NCI-H526 treated with DMSO at 0.1 percent for 48 hours (cell line): ENCODE data around the gene GALNT15.

ENCODE experiments used
- DNase-seq: peaks from one replicate; lab custom pipeline; 2025; lab: John Stamatoyannopoulos, UW

Gene GALNT15

DNA sequence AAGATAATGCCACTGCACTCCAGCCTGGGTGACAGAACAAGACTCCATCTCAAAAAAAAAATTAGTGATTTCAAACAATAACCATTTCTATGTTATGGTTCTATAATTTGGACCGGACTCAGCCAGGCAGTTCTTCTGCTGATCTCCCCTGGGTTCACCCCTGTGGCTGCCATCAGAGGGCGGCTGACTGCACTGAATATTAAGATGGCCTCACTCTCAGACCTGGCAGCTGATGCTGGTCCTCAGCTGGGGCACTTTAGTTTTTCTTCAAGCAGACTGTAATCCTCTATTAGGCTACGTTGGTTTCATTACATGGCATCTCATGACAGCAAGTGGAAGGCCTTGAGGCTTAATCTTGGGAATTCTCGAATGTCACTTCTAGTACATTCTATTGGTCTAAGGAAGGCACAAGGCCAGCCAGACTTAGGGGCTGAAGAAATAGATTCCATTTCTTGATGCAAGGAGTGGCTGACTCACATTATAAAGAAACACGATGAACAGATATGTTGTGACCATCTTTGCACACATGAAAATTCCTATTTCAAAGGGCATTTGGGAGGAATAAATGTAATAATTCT is 12.8 kb downstream of the GALNT15 start:
- DNase-seq, result no peak

DNA sequence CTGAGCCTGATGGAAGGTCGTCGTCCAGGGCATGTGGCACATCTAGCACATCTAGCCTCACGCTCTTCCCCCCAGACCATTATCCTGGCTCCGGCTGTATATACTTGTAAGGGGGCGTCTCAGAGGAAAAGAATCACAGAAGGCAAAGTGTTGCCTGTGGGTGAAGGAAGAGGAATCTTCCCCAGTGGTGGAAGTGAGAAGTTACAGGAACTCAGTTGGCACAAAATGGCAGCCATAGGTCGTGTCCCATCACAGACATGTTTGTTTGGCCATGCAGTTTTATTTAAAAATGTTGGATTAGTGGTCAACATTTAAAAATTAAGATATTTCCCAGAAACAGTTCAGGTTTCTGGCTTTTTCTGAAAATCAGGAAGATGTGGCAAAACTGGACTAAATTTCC is 13.6 kb downstream of the GALNT15 start:
- no peak for DNase-seq

DNA sequence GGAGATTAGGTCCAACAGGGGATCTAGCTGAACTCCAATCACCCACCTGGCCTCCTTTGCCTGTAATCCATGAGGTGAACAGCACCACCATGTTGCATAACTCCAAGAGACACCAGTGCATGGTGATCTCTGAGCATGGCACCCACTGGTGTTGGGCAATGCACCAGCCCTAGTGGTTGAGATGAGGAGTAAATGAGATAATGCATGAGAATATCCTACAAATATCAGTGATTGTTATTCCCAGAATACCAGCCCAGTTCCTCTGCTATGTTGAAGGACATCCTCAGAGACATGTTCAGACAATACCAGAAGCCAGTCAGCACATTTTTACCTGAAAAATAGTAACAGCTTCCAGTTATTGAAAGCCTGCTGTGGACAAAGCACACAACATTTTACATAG is 14.7 kb downstream of the GALNT15 start:
- no peak for DNase-seq

DNA sequence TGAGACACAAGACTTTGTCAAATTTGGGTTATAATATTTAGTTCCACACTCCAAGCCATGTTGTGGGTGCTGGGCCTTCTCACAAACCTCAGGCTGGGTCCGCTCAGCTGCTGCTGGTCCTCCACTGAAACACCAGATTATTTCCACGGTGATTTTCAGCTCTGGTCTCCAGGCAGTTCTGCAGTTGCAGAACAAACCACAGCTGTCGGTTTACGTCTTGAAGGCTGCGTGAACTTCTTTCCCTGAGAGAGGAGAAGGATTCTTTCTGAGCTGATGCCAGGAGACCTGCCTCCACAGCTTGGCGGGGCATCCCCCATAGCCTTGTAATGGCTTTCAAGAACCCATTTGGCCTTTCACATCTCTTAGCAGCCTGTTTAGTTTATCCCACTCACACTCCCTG is 16.2 kb downstream of the GALNT15 start:
- no peak for DNase-seq

DNA sequence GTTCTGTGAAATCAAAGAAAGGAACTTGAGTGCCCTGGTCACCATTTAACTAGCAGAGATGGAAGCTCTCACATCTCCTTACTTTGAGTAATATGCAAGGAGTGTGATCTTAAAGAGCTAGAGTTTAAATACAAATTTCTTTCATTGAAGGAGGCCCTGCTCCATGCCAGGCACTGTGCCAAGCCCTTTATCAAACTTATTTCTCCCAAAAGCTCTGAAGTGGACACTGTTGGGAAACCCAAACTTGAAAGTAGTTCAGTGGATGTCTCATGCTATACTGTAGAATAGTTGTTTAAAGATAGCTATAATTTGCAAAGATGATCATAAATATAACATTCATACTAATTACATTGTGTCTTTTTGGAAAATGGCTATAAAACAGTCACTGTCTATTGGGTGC is 17.1 kb downstream of the GALNT15 start:
- DNase-seq, result no peak

DNA sequence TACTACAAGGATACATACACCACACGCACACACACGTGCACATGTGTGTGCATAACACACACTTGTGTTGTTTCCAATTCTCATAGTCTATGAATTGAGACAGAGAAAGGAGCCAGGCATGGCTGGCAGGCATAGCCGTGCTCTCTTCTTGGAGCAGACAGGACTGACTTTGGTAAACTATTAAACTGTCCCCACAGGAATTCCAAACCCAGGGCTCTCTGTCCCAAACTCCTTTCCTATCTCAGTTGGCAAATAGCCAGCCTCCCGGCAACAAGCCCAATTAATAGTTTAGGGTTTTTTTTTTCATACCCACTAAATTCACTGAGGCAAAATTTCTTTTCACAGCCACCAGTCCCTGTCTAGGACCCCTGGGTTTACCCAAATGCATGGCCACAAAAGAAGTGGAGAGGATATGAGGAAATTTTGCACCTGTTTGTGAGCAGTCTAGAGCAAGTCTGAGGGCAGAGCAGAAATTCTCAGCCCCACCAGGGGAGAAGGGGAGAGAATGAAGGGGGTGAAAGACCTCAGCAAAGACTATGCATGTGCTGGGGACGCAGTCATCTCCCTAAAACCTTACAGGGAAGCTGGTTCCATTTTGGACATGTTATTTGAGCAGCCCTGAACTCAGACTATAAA is 17.8 kb downstream of the GALNT15 start:
- no peak for DNase-seq

DNA sequence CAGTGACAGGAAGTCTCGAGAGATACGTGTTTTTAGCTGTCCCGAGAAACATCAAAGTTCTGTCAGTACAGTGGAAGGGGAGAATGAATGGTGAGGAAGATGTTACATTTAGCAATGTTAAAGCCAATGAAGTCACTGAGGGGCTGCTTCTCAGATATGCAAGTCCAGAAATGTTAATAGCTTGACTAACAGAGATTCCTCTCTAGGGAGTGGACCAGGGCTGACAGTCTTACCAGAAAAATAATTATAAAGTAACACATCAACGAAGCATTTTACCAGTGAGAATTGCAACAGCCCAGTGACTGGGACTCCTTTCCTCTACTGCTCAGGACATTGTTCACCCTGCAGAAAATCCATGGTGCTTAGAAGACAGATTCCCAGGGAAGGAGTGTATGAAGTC is 23.9 kb downstream of the GALNT15 start:
- no peak for DNase-seq

DNA sequence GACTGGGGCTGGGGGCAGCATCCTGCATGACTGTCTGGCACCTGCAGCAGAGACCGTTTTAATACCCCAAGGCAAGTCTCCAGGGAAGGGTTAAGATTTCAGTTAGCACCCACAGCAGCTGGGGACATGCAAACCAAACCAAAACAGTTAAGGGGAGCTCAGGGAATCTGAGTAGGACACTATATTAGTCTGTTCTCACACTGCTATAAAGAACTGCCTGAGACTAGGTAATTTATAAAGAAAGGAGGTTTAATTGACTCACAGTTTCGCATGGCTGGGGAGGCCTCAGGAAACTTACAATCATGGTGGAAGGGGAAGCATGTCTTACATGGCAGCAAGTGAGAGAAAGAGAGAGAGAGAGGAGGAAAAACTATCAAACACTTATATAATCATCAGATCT is 25.3 kb downstream of the GALNT15 start:
- DNase-seq, result no peak

DNA sequence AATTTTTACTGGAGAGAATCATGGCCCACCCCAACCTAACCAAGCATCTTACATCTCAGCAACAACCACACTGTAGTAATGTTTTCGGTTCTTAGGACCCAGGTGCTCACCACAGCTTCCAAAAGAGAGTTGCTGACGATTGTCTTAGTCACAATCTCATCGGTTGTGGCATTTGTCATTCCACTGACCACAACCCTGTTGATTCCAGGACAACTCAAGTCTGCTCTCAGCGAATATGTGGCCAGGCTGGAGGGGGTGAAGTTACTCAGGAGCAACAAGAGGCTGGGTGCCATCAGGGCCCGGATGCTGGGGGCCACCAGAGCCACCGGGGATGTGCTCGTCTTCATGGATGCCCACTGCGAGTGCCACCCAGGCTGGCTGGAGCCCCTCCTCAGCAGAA is 25.9 kb downstream of the GALNT15 start:
- DNase-seq, result no peak

DNA sequence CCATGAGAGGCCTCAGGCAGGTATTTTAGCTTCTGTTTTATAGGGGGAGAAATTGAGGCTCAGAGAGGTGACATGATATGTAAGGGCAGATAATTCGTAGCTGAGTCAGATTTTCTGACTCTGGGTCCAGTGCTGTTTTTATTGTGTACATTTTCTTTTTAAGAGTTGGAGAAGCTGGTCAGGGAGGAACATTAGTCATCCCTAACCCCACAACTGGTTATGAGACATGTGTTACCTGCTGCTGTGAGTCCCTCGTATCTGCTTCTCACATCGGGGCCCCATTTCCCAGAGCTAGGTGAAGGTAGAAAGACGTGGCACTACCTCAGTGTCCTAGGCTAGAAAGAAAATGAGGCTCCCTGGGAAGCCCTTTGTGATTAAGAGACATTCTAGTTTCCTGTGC is 28.6 kb downstream of the GALNT15 start:
- DNase-seq, result no peak

DNA sequence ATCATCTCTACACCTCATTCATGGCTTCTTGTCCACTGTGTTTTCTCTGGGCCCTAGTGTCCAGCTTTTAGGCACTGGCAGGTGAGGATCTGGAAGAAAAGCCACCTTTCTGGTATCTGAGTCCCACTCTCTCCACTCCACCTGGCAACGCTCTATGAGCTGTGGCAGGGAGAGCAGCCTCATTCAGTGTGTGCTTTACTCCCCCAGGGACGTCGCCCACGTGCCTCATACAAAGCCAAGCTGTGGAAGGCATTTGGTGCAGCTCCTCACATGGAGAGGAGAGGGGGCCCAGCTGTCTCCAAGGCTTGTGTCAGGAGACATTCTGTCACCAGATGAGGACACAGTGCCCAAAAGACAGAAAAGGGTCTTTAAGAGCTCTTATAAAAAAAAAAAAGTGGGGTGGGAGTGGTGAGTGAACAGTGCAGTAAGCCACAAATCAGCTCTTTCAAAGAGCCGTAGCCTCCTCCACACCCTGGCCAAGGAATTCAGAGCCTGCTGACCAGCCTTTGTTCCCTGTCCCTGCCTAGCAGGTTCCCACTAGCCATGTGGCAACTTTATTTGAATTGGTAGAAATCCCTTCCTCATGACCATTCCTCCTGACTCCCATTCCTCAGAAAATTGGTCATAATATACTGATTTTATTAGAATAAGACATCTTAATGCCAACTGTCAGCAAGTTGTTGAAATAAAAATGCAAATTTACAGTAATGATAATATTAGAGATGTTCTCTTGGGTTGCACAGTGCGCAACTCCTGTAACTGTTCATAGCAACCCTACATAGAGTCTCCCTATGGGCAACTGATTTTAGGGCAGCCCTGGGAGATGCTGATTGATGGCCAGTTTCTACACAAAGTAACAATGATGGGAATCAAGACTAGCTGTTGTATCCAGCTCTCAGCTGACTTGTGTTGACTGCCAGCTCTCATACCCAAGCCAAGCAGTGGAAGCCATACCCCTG is 29.5 kb downstream of the GALNT15 start:
- DNase-seq, result no peak

DNA sequence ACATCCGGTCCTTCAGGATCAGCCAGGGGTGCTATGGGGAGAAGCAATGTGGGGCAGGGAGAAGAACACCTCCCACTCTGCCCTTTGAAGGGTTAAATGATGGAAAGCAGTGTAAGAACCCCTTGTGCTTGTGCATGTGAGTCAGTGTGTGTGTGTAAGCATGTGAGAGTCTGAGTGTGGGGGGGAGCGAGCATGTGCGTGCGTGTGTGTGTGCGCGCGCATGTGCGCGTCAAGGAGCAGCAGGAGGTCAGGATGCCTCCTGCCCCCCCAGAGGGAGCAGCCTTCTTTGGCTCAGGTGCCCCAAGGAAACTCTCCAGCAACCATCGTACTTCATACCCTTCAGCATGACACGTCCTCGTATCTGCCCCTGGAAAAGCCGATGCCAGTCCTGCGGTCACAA is 30.3 kb downstream of the GALNT15 start:
- DNase-seq, result no peak

DNA sequence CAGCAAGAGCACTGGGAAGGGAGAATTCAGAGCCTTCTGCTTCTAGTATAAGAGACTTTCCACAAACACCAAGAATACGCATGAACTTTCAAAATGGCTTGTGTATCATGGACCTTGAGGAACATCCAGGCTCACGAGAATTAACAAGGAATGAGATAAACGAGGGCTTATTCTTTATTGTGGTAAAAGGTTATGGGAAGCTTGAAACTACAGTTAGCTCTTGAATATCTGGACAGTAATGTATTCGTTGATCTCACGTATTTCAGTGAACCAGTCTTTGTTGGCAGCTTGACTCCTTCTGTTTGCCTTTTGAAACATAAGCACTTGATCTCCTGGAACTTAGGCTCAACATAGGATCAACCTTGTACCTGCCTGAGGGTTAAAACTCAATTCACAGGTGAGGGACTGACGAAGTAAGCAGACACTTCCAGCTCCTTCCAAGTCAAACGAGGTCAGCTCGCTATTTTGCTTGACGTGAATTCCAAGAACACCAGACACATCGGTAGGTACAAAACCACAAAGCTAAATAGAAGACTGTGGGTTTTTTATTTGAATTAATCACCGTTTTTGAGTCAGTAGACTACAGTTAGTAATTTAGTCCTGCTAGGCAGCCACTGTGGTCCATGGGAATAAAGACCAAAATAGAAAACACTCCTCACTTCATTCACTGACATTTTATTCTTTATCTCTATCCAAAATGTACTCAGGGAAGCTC is 30.8 kb downstream of the GALNT15 start:
- no peak for DNase-seq

DNA sequence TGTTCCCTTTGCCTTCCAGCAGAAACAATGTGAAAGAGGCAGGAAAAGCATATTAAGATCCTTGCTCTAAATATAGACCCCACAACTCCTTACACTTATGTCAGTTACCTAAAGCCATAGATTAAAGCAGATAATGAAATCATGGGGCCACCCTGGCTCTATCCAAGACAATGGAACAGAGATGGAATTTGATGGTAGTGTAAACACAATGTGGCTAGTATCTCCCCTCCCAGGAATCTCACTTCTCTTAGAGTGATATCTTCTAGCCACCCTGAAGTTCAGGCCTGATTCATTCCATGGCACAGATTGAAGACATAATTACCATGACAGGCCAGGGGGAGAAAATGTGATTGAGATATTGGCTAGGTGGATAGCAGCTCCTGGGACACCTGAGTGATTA is 32.6 kb downstream of the GALNT15 start:
- DNase-seq, result no peak

DNA sequence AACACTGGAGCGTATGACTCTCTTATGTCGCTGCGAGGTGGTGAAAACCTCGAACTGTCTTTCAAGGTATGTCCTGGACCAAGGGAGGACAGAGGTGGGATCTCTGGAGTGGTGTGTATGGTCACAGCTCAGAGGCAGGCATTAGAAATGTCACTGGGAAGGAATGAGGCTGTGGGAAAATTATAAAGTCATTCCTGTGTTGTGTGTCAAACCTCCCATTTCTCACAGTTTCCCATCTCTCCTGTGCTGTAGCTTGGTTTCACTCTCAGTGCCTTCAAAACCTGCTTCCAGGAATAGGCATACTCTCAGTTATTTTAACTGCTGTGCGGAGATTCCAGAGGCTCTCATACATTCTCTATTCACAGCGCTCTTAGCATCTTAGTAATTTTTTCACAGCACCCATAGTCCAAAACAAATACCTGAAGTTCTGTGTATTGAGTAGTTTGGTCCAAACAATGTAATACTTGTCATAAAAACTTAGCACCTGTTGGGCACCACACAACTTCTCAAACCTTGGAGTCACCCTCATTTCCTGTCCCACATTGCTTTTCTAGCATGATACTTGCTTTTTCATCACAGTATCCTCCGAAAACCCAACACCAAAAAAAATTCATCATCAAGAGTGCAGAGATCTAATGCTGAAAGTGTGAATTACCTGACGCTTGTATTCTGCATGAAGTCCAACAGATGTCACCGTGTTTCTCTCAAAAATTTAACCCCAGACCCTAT is 36.9 kb downstream of the GALNT15 start:
- no peak for DNase-seq

DNA sequence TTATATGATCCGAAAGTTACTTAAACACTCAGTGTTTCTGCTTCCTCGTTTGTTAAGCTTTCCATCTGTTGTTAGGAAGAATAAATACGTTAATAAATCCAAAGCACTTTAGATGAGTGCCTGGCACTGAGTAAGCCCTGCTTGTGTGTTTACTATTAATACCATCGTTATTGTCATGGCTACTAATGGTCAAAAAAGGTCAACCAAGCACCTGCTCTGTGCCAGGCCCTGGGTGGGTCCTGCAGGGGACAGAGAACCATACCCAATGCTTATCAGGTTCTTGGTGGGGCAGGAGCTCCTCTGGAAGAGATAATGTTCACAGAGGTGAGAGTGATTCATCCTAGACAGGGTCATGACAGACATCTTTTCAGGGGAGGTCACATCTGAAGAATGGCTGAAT is 39.9 kb downstream of the GALNT15 start:
- DNase-seq, result no peak

DNA sequence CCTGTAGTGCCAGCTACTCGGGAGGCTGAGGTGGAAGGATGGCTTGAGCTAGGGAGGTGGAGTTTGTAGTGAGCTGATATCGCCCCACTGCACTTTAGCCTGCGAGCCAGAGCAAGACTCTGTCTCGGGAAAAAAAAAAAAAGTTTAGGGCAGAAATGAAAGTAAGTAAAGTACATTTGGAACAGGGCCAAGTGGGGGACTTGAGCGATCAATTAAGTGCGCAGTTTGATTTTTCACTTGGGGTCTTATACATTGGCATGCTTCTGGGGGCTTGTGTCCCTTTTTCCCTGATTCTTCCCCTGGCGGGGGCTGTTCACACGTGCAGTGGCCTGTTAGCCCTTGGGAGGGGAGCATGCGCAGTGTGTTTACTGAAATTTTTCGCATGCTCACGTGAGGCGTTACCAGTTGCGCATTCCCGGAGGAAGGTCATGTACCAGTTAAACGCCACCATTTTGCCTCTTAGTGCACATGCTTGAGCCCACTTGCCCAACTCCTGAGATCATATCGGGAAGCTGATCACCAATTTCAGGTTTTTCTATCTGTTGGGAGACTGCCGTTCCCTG is 42.0 kb downstream of the GALNT15 start:
- DNase-seq, result no peak

DNA sequence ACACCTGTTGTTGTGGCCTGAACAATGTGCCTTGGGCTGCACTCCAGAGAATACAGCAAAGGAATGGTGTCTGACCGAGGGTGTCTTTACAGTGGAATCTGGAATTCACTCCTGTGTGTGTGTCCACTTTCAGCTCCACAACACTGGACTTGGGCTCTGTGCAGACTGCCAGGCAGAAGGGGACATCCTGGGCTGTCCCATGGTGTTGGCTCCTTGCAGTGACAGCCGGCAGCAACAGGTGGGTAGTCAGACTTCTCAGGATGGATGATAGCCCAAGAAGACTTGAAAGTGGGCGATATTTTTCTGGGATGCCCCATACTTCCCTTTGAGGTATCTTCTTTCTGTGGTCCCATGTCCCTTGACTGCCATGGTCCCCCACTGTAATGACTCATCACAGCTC is 45.3 kb downstream of the GALNT15 start:
- DNase-seq, result no peak

DNA sequence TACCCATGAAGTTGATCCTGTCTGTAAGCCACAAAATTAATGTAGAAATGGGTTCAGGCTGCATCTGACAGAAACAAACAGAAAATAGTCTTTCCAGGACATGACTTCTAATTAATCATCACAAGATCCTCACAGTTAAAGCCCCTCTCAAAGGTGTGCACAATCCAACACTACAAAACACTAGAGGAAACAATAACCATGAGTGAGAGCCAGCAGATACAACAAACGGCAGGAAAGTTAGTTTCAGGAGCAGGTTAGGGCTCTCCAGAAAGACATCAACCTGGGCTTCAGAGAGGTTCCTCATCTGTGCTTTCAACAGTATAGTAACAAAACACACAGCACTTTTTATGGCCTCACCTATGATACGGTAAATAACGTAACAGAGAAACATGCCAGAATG is 47.5 kb downstream of the GALNT15 start:
- no peak for DNase-seq

DNA sequence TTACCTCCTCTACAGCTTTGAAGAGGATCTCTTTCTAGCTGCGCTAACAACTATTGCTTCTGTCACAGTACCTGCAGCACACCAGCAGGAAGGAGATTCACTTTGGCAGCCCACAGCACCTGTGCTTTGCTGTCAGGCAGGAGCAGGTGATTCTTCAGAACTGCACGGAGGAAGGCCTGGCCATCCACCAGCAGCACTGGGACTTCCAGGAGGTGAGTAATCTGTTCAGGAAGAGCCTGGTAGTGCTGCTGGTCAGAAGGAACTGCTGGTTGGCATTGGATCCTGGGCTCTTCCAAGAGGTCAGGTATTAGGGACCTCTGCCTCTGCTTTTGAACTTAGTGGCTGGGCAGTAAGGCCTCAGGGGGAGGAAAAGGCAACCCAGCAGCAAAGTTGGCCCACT is 48.1 kb downstream of the GALNT15 start:
- DNase-seq, result no peak

DNA sequence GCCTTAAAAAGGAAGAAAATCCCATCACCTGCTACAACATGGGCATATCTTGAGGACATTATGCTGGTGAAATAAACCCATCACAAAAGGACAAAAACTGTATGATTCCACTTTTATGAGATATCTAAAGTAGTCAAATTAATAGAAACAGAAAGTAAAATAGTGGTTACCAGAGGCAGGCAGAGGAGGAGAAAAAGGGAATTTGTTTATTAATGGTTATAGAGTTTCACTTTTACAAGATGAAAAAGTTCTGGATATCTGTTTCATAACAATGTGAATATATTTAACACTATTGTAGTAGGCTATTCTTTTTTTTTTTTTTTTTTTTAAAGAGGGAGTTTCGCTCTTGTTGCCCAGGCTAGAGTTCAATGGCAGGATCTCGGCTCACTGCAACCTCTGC is 49.8 kb downstream of the GALNT15 start:
- no peak for DNase-seq

DNA sequence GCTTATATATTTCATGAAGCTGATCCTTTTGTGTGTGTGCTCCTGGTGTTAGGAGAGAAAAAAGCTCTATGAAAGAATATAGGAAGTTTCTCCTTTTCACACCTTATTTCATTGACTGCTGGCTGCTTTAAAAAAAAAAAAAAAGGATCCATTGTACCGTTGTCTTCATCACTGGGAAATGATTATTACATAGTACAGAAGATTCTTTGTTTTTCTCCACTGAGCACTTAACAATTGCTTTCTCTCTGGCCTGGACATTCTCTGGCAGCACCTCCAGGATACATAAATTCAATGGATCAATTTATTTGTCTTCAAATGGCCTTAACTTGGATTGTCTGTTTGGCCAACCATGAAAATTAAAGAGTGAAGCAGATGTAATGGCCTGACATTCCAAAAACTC is 53.1 kb downstream of the GALNT15 start:
- DNase-seq, result no peak
